ENCODE data around the gene SRPK1.

SRPK1 gene

GRCh38 chr6:35817515-35817914 is 103.4 kb downstream of the SRPK1 start:
- no peak for DNase-seq (ENCODE audit: low spot score)

- DNase-seq (ENCODE audit: low spot score) = no peak
Observed at GRCh38 chr6:35811699-35811995, 109.3 kb downstream of the SRPK1 start.

- no peak for DNase-seq (ENCODE audit: low spot score)
Observed at GRCh38 chr6:35810971-35811698, 109.8 kb downstream of the SRPK1 start.

- DNase-seq (ENCODE audit: low spot score) = no peak
Observed at GRCh38 chr6:35809809-35810208, 111.1 kb downstream of the SRPK1 start.

GRCh38 chr6:35808688-35809087 is 112.2 kb downstream of the SRPK1 start:
- no peak for DNase-seq (ENCODE audit: low spot score)

- DNase-seq (ENCODE audit: low spot score) = peak; percentile 70
Observed at GRCh38 chr6:35804996-35805736, 115.7 kb downstream of the SRPK1 start, which contains the start of gene LHFPL5. Gene LHFPL5 (plus strand): TSS chr6:35805352. CDS start chr6:35805671, 319 bp downstream.

- DNase-seq (ENCODE audit: low spot score) = no peak
Observed at GRCh38 chr6:35801148-35801547, 119.8 kb downstream of the SRPK1 start.

- no peak for DNase-seq (ENCODE audit: low spot score)
Observed at GRCh38 chr6:35798706-35799105, 122.2 kb downstream of the SRPK1 start.

- DNase-seq (ENCODE audit: low spot score) = no peak
Observed at GRCh38 chr6:35797837-35798526, 122.9 kb downstream of the SRPK1 start.

- DNase-seq (ENCODE audit: low spot score) = no peak
Observed at GRCh38 chr6:35796236-35796635, 124.7 kb downstream of the SRPK1 start.

- DNase-seq (ENCODE audit: low spot score) = no peak
Observed at GRCh38 chr6:35795453-35796071, 125.3 kb downstream of the SRPK1 start.

GRCh38 chr6:35794536-35795452 is 126.1 kb downstream of the SRPK1 start:
- DNase-seq (ENCODE audit: low spot score) = no peak

GRCh38 chr6:35790683-35791082 is 130.2 kb downstream of the SRPK1 start:
- DNase-seq (ENCODE audit: low spot score) = no peak

- no peak for DNase-seq (ENCODE audit: low spot score)
Observed at GRCh38 chr6:35788423-35788982, 132.4 kb downstream of the SRPK1 start.

GRCh38 chr6:35787266-35788218 is 133.4 kb downstream of the SRPK1 start:
- DNase-seq (ENCODE audit: low spot score) = no peak

- peak; percentile 56 for DNase-seq (ENCODE audit: low spot score)
Observed at GRCh38 chr6:35786810-35787209, 134.1 kb downstream of the SRPK1 start.

- no peak for DNase-seq (ENCODE audit: low spot score)
Observed at GRCh38 chr6:35786272-35786671, 134.6 kb downstream of the SRPK1 start.

GRCh38 chr6:35784200-35784599 is 136.7 kb downstream of the SRPK1 start:
- DNase-seq (ENCODE audit: low spot score) = no peak

Measured in D341Med (cell line).